KMS-11 (cell line): ENCODE data around the gene ORC1.

Source experiments
- H2AFZ ChIP-seq: fragments of 200-600 bp; sonication (generic); 2 replicates; pipeline ENCODE4 v1.6.1; 2016; ENCODE audit warnings: antibody characterized with exemption, mixed run types, low read depth
- H3K27ac ChIP-seq: fragments of 200-600 bp; sonication (generic); 2 replicates; pipeline ENCODE4 v1.6.1; 2016; ENCODE audit warnings: mild to moderate bottlenecking, mixed run types
- H3K27me3 ChIP-seq: fragments of 200-600 bp; sonication (generic); 2 replicates; pipeline ENCODE4 v1.6.1; 2017; ENCODE audit warnings: mild to moderate bottlenecking, low read depth, mixed run types, moderate library complexity; ENCODE audit not compliant: insufficient read depth
- H3K36me3 ChIP-seq: fragments of 200-600 bp; sonication (generic); 2 replicates; pipeline ENCODE4 v1.6.1; 2017; ENCODE audit warnings: mild to moderate bottlenecking, mixed run types; ENCODE audit not compliant: insufficient read depth
- H3K4me1 ChIP-seq: fragments of 200-600 bp; sonication (generic); 2 replicates; pipeline ENCODE4 v1.6.1; 2016; ENCODE audit warnings: mild to moderate bottlenecking, low read depth, mixed run types; ENCODE audit not compliant: poor library complexity, severe bottlenecking
- H3K4me2 ChIP-seq: fragments of 200-600 bp; sonication (generic); 2 replicates; pipeline ENCODE4 v1.7.0; 2016; ENCODE audit warnings: mild to moderate bottlenecking, mixed run types
- H3K4me3 ChIP-seq: fragments of 200-600 bp; sonication (generic); IDR thresholded peaks from 2 replicates; pipeline ENCODE4 v1.6.1; 2017; ENCODE audit warnings: low read depth, low read length, mixed read lengths; ENCODE audit not compliant: insufficient read depth
- H3K79me2 ChIP-seq: fragments of 200-600 bp; sonication (generic); 2 replicates; pipeline ENCODE4 v1.6.1; 2016; ENCODE audit warnings: low read depth, mixed run types; ENCODE audit not compliant: insufficient read depth
- H3K9ac ChIP-seq: fragments of 200-600 bp; sonication (generic); 2 replicates; pipeline ENCODE4 v1.6.1; 2016; ENCODE audit warnings: mild to moderate bottlenecking, mixed run types
- H4K20me1 ChIP-seq: fragments of 200-600 bp; sonication (generic); 2 replicates; pipeline ENCODE4 v1.6.1; 2016; ENCODE audit warnings: mild to moderate bottlenecking, mixed run types; ENCODE audit not compliant: insufficient read depth
- TF ChIP-seq, protein P1 (sequence below): fragments of 200-600 bp; sonication (generic); conservative IDR thresholded peaks from 2 replicates; pipeline ENCODE4 v1.6.1; 2017; ENCODE audit warnings: low read depth, mild to moderate bottlenecking, antibody characterized with exemption, low read length, moderate library complexity, mixed read lengths

The ORC1 gene

DNA sequence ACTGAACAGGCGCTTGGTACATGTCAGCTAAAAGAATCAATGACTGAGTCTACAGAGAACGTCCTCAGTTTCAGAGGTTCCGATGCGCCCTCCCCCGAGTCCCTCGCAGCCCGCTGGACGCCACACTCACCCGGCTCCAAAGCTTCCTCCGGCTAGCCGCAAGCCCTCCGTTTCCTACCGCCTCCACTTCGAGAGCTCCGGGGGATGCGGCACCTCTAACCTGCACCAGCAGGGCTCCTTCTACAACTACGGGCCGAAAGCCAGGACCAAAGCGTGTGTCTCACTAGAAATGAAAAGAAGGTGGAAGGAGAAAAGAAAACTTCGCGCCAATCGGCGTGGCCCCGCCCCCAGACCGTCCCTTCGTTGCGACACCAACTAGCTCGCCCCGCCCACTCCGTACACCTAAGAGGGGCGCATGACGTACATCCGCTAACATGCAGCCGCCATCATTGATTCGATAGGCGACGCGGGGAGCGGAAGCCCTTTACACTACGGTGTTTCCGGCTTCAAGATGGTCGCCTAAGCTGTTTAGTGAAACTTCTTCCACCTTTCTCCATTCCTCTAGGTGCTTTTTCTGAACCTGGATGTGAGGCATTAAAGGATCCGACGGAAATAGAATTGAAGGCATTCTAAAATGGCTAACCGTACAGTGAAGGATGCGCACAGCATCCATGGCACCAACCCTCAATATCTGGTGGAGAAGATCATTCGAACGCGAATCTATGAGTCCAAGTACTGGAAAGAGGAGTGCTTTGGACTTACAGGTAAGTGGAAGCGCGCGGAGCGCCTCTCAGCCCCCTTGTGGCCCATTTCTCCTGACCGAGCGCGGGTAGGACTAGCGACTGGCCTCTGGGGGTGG, at the start of gene ORC1, which contains the start of gene PRPF38A:
TSS of gene ORC1 (minus strand) at position 308 of the 859 bp plus-strand sequence. CDS start 2,200 bp downstream, outside the sequence.
TSS of gene PRPF38A (plus strand) at position 487 of the 859 bp plus-strand sequence. CDS start at position 635, 148 bp downstream.
- Histone ChIP-seq H3K4me1 (peaks cover 44% of the 10 kb centered on the region), H3K36me3 (peaks cover 51% of the 10 kb centered on the region; the same call in 1 of the 2 replicates), H3K27me3 (no peaks in the 10 kb centered on the region), H3K9ac (peak within 1 kb of the TSS; percentile 78), H3K79me2 (peaks cover 67% of the 10 kb centered on the region), H2AFZ (peak within 1 kb of the TSS; percentile 94), H3K4me3 (peak within 1 kb of the TSS; percentile 95), H3K27ac (peak within 1 kb of the TSS; percentile 82), H3K4me2 (peak within 1 kb of the TSS; percentile 97), H4K20me1 (no peaks in the 10 kb centered on the region)
- TF ChIP-seq, protein P1, sequence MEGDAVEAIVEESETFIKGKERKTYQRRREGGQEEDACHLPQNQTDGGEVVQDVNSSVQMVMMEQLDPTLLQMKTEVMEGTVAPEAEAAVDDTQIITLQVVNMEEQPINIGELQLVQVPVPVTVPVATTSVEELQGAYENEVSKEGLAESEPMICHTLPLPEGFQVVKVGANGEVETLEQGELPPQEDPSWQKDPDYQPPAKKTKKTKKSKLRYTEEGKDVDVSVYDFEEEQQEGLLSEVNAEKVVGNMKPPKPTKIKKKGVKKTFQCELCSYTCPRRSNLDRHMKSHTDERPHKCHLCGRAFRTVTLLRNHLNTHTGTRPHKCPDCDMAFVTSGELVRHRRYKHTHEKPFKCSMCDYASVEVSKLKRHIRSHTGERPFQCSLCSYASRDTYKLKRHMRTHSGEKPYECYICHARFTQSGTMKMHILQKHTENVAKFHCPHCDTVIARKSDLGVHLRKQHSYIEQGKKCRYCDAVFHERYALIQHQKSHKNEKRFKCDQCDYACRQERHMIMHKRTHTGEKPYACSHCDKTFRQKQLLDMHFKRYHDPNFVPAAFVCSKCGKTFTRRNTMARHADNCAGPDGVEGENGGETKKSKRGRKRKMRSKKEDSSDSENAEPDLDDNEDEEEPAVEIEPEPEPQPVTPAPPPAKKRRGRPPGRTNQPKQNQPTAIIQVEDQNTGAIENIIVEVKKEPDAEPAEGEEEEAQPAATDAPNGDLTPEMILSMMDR: peak; percentile 73

DNA sequence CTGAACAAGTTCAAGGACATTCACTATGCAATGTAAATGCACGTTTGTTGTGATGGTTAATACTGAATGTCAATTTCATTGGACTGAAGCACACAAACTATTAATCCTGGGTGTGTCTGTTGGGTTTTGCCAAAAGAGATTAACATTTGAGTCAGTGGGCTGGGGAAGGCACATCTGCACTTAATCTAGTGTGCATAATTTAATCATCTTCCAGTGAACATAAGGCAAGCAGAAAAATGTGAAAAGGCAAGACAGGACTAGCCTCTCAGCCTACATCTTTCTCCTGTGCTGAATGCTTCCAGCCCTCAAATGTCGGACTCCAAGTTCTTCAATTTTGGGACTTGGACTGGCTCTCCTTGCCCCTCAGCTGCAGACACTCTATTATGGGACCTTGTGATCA, 40.2 kb upstream of the ORC1 start:
- no peak overlapping the region for H3K4me3 ChIP-seq
- H3K9ac ChIP-seq: no peak overlapping the region
- TF ChIP-seq, protein P1: no peak
- H3K27me3 ChIP-seq: no peaks in the 10 kb centered on the region
- no peaks in the 10 kb centered on the region for H3K4me1 ChIP-seq
- peaks cover 16% of the 10 kb centered on the region; the same call in 1 of the 2 replicates for H3K36me3 ChIP-seq
- no peak overlapping the region for H3K27ac ChIP-seq
- H3K4me2 ChIP-seq: no peak overlapping the region
- no peaks in the 10 kb centered on the region for H4K20me1 ChIP-seq
- no peaks in the 10 kb centered on the region for H3K79me2 ChIP-seq
- H2AFZ ChIP-seq: no peak overlapping the region

DNA sequence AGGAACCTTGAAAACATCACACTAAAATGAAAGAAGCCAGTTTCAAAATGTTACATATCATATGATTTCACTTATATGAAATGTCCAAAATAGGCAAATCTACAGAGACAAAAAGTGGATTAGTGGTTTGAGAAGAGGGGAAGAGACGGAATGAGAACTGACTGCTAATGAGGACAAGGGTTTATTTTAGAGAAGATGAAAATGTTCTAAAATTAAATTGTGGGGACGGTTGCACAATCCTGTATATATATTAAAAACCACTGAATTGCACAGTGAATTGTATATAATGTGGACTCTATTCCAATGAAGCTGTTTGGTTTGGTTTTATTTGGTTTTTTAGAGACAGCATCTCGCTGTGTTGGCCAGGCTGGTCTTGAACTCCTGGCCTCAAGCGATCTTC, 35.8 kb upstream of the ORC1 start:
- Histone ChIP-seq H3K4me2 (no peak overlapping the region), H3K9ac (no peak overlapping the region), H3K27me3 (no peaks in the 10 kb centered on the region), H3K4me1 (no peaks in the 10 kb centered on the region), H3K4me3 (no peak overlapping the region), H3K27ac (no peak overlapping the region), H3K36me3 (peaks cover 3% of the 10 kb centered on the region; the same call in 1 of the 2 replicates), H4K20me1 (no peaks in the 10 kb centered on the region), H2AFZ (no peak overlapping the region), H3K79me2 (no peaks in the 10 kb centered on the region)
- TF ChIP-seq, protein P1: no peak

DNA sequence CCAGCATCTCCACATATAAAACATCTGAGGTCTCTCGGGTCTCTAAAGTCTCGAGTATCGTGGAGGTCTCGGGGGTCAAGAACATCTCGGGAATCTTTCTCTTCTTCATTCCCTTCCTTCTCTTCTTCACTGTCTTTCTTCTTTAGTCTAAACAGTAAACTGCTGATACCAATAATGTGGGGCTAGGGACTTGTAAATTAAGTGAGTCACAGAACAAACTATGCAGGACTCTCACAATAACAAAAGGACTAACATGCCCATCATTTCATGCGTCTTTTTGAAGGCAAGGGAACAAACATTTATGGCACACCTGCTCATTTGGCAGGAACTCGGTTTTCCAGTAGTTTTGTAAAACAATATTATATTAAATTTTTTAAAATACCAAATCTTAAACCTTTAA, 32.6 kb upstream of the ORC1 start:
- Histone ChIP-seq H3K4me2 (no peak overlapping the region), H3K9ac (no peak overlapping the region), H4K20me1 (no peaks in the 10 kb centered on the region), H3K79me2 (no peaks in the 10 kb centered on the region), H3K4me3 (no peak overlapping the region), H3K27me3 (no peaks in the 10 kb centered on the region), H3K27ac (no peak overlapping the region), H3K4me1 (no peaks in the 10 kb centered on the region), H3K36me3 (no peaks in the 10 kb centered on the region; the same call in 1 of the 2 replicates), H2AFZ (no peak overlapping the region)
- TF ChIP-seq, protein P1: no peak
